Umbilical cord (tissue), 2 donors: ENCODE data around the gene TNRC6C. TPM values are rescaled to one million over a fixed set of nuclear protein-coding genes. Genes with fewer than 3 reads are reported as not detected.
"Not testable (repeated sequence)": the region's sequence is repeated elsewhere in the genome, so short reads cannot be mapped to it uniquely, and the experiment has no call there.

Experiments used
- DNase-seq: peaks from one replicate; pipeline ENCODE4 v3.0.0-alpha.2; 2015; ENCODE audit warnings: low spot score
- total RNA-seq: library from RNA; depleted of rRNA; stranded (reverse); fragments of >200 nt; gene quantifications from one replicate; pipeline ENCODE4 v1.2.3, GENCODE V29; 2014; ENCODE audit warnings: low replicate concordance; ENCODE audit not compliant: insufficient read depth

The TNRC6C gene
- total RNA-seq, 1 donor from 2014 or later = 8.9 TPM

- DNase-seq = no peak
Observed at GRCh38 chr17:78135858-78136500, 177.5 kb downstream of the TNRC6C start.

GRCh38 chr17:78137392-78138203 is 179.1 kb downstream of the TNRC6C start:
- no peak for DNase-seq

- no peak for DNase-seq
Observed at GRCh38 chr17:78138204-78139060, 179.9 kb downstream of the TNRC6C start.

- not testable (repeated sequence) for DNase-seq
Observed at GRCh38 chr17:78139861-78140168, 181.3 kb downstream of the TNRC6C start.

GRCh38 chr17:78140169-78141051 is 181.9 kb downstream of the TNRC6C start:
- DNase-seq = peak; percentile 73

- no peak for DNase-seq
Observed at GRCh38 chr17:78141437-78142118, 183.1 kb downstream of the TNRC6C start.

- DNase-seq = no peak
Observed at GRCh38 chr17:78142119-78142861, 183.8 kb downstream of the TNRC6C start.

- no peak for DNase-seq
Observed at GRCh38 chr17:78143214-78144146, 185.0 kb downstream of the TNRC6C start.

GRCh38 chr17:78144147-78144719 is 185.7 kb downstream of the TNRC6C start:
- peak; percentile 94 for DNase-seq

GRCh38 chr17:78144736-78145641 is 186.5 kb downstream of the TNRC6C start:
- DNase-seq = peak; percentile 71

- DNase-seq = no peak
Observed at GRCh38 chr17:78146471-78146869, 188.0 kb downstream of the TNRC6C start.

- no peak for DNase-seq
Observed at GRCh38 chr17:78146881-78147280, 188.4 kb downstream of the TNRC6C start.

- DNase-seq = no peak
Observed at GRCh38 chr17:78147315-78147998, 189.0 kb downstream of the TNRC6C start.

- DNase-seq = no peak
Observed at GRCh38 chr17:78148286-78149016, 189.9 kb downstream of the TNRC6C start.

- no peak for DNase-seq
Observed at GRCh38 chr17:78151514-78152008, 193.1 kb downstream of the TNRC6C start.
